LNCAP (cell line): Measurements from ENCODE around the gene IL18R1.

Experiments used
- CTCF ChIP-seq: fragments of 450-650 bp; IDR thresholded peaks from 2 replicates; pipeline ENCODE4 v1.5.1; 2017; ENCODE audit warnings: mild to moderate bottlenecking

The IL18R1 gene

GRCh38 chr2:102428573-102428972 lies 73.0 kb downstream of the IL18R1 start:
- no peak for TF ChIP-seq CTCF

GRCh38 chr2:102432386-102432785 lies 76.8 kb downstream of the IL18R1 start:
- no peak for TF ChIP-seq CTCF

GRCh38 chr2:102433973-102434654 lies 78.5 kb downstream of the IL18R1 start:
- no peak for TF ChIP-seq CTCF

- TF ChIP-seq CTCF: no peak
Measured at GRCh38 chr2:102434655-102435381, 79.2 kb downstream of the IL18R1 start.

GRCh38 chr2:102435741-102436140 lies 80.1 kb downstream of the IL18R1 start:
- no peak for TF ChIP-seq CTCF

- TF ChIP-seq CTCF: no peak
Measured at GRCh38 chr2:102436323-102436722, 80.7 kb downstream of the IL18R1 start.

- TF ChIP-seq CTCF: no peak
Measured at GRCh38 chr2:102437122-102437521, 81.5 kb downstream of the IL18R1 start.
